Neutrophil (primary cell): ENCODE data around the gene ARFGAP1.

Source experiments
- H3K27ac ChIP-seq: fragments of 200-600 bp; sonication (generic); 2 replicates; pipeline ENCODE4 v1.5.1; 2016; ENCODE audit warnings: mild to moderate bottlenecking, moderate library complexity
- H3K27me3 ChIP-seq: fragments of 200-600 bp; sonication (generic); 2 replicates; pipeline ENCODE4 v1.6.0; 2016; ENCODE audit warnings: mild to moderate bottlenecking
- H3K36me3 ChIP-seq: fragments of 200-600 bp; sonication (generic); 2 replicates; pipeline ENCODE4 v1.5.1; 2017
- H3K4me1 ChIP-seq, 2 experiments: fragments of 200-600 bp in 1 of 2; sonication (generic) in 1 of 2; 1 replicate in 1 of 2; 2 replicates in 1 of 2; pipeline versions ENCODE4 v1.5.1 to v1.6.1; 2013 to 2016; ENCODE audit warnings: low read depth in 1 of 2, low read length in 1 of 2, mild to moderate bottlenecking in 1 of 2, moderate library complexity in 1 of 2; ENCODE audit not compliant: control insufficient read depth in 1 of 2, insufficient read depth in 1 of 2
- H3K4me3 ChIP-seq, 2 experiments: fragments of 200-600 bp in 1 of 2; sonication (generic) in 1 of 2; 1 replicate in 1 of 2; 2 replicates in 1 of 2; pipeline ENCODE4 v1.5.1; 2013 to 2016; ENCODE audit warnings: low read depth in 1 of 2, low read length in 1 of 2, mild to moderate bottlenecking in 1 of 2, moderate library complexity in 1 of 2
- H3K9me3 ChIP-seq: fragments of 200-600 bp; sonication (generic); 2 replicates; pipeline ENCODE4 v1.5.1; 2016
- CTCF ChIP-seq: fragments of 200-600 bp; sonication (generic); IDR thresholded peaks from 2 replicates; pipeline ENCODE4 v1.5.1; 2016; ENCODE audit warnings: antibody characterized with exemption

ARFGAP1 gene

GRCh38 chr20:63288581-63289251, 16.1 kb downstream of the ARFGAP1 start:
- Histone ChIP-seq H3K36me3 (peaks cover 59% of the 10 kb centered on the region), H3K4me1 (no peaks in the 10 kb centered on the region), H3K4me3 (no peak overlapping the region), H3K27ac (no peak overlapping the region), H3K9me3 (no peaks in the 10 kb centered on the region), H3K27me3 (peaks cover 17% of the 10 kb centered on the region)
- TF ChIP-seq CTCF = no peak

- no peak overlapping the region for H3K4me3 ChIP-seq
- no peak for TF ChIP-seq CTCF
- no peaks in the 10 kb centered on the region for H3K4me1 ChIP-seq
- H3K27me3 ChIP-seq = peaks cover 25% of the 10 kb centered on the region
- H3K9me3 ChIP-seq = no peaks in the 10 kb centered on the region
- no peak overlapping the region for H3K27ac ChIP-seq
- H3K36me3 ChIP-seq = peaks cover 53% of the 10 kb centered on the region
Measured at GRCh38 chr20:63289311-63290135, 16.9 kb downstream of the ARFGAP1 start.

DNA sequence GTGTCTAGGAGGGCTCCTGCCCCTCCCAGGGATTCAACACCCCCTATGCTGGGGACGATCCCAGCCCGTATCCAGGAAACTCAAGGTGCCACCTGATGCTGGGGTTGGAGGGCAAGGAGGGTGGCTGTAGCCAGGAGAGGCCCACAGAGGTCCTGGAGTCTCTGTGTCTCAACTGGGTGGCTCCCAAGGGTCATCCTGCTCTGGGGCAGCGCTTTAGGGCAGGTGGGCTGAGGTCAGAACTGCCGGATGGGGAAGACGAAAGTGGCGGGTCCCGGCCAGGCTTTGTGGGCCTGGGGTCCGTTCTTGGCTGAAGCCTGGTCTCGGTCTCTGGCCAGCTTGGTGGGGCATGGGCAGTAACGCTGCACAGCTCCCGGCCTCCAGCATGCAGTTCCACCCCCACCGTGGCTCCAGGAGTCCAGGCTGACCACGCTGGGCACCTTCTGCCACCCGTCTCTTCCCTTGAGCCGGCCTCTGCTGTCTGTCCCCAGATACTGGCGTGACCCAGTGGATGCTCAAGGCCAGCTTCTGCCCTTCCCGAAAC, 17.6 kb downstream of the ARFGAP1 start:
- H3K27me3 ChIP-seq = peaks cover 32% of the 10 kb centered on the region
- H3K9me3 ChIP-seq = no peaks in the 10 kb centered on the region
- H3K4me1 ChIP-seq = no peaks in the 10 kb centered on the region
- H3K36me3 ChIP-seq = peaks cover 47% of the 10 kb centered on the region
- TF ChIP-seq CTCF = no peak
- H3K4me3 ChIP-seq = no peak overlapping the region
- no peak overlapping the region for H3K27ac ChIP-seq

DNA sequence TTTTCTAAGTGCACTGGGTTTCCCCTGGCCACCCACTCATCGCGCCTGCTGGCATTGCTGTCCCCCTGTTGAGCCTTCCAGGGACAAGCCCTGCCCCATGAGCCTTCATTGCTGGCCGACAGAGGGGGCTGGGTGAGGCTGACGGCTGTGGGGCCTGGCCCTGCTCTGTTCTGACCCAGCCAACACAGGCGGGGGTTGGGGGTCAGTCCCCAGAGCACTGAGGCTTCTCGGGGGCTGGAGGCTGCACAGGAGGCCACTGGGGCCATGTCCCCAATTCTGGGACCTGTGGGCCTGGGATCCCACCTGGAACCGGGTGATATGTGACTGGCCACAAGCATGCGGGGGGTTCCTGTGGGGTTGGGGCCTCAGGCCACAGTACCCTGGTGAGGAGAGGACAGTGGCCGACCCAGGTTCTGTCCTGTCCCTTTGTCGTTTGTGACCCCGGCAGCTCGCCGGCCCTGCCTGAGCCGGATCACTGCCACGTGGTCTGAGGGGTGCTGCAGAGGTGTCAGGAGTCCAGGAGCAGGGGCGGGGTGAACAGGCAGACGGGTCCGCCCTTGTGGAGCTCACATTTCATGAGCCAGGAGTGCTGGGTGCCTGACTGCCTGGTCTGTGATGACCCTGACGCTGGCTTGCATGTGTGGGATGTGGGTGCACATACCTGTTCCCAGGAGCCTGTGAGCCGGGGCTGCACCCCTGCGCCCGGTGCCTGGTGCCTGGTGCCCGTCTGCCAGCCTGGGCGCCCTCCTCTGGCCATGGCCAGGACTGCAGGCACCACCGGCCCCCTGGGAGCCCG, 18.3 kb downstream of the ARFGAP1 start:
- Histone ChIP-seq H3K27me3 (peaks cover 38% of the 10 kb centered on the region), H3K27ac (no peak overlapping the region), H3K4me3 (no peak overlapping the region), H3K9me3 (no peaks in the 10 kb centered on the region), H3K36me3 (peaks cover 40% of the 10 kb centered on the region), H3K4me1 (no peaks in the 10 kb centered on the region)
- no peak for TF ChIP-seq CTCF

- Histone ChIP-seq H3K9me3 (no peaks in the 10 kb centered on the region), H3K27ac (no peak overlapping the region), H3K4me3 (no peak overlapping the region), H3K36me3 (peaks cover 31% of the 10 kb centered on the region), H3K4me1 (no peaks in the 10 kb centered on the region), H3K27me3 (peaks cover 48% of the 10 kb centered on the region)
- no peak for TF ChIP-seq CTCF
Measured at GRCh38 chr20:63291811-63292210, 19.2 kb downstream of the ARFGAP1 start.
